Endodermal cell (in vitro differentiated cells): ENCODE data around the gene DOCK4. TPM values are rescaled to one million over a fixed set of nuclear protein-coding genes. Genes with fewer than 3 reads are reported as not detected.

Experiments
- DNase-seq: peaks from one replicate; pipeline ENCODE4 v3.0.0-alpha.2; 2017
- H3K27ac ChIP-seq: 2 replicates; pipeline ENCODE4 v1.5.1; 2013; ENCODE audit warnings: mild to moderate bottlenecking, low read depth, low read length, moderate library complexity
- H3K27me3 ChIP-seq: 2 replicates; pipeline ENCODE4 v1.6.1; 2013; ENCODE audit warnings: mild to moderate bottlenecking, low read length, moderate library complexity; ENCODE audit not compliant: insufficient read depth, control insufficient read depth, poor library complexity, severe bottlenecking
- H3K36me3 ChIP-seq: 2 replicates; pipeline ENCODE4 v1.7.0; 2013; ENCODE audit warnings: mild to moderate bottlenecking, low read length, moderate library complexity; ENCODE audit not compliant: control insufficient read depth, insufficient read depth
- H3K4me1 ChIP-seq: one replicate; pipeline ENCODE4 v1.7.0; 2013; ENCODE audit warnings: low read length; ENCODE audit not compliant: control insufficient read depth, insufficient read depth
- H3K4me3 ChIP-seq: 2 replicates; pipeline ENCODE4 v1.5.1; 2013; ENCODE audit warnings: mild to moderate bottlenecking, low read length, moderate library complexity
- H3K9ac ChIP-seq: 2 replicates; pipeline ENCODE4 v1.6.1; 2013; ENCODE audit warnings: mild to moderate bottlenecking, low read length, moderate library complexity; ENCODE audit not compliant: poor library complexity, severe bottlenecking; ENCODE audit errors: extremely low read depth
- H3K9me3 ChIP-seq: 2 replicates; pipeline ENCODE4 v1.6.1; 2013; ENCODE audit warnings: mild to moderate bottlenecking, low read length, moderate library complexity; ENCODE audit not compliant: control insufficient read depth
- H3K27ac Mint-ChIP-seq: 2 replicates; pipeline ENCODE4 v1.8.0; 2020; ENCODE audit warnings: mixed read lengths
- H3K27me3 Mint-ChIP-seq: 2 replicates; pipeline ENCODE4 v1.8.0; 2021; ENCODE audit warnings: mild to moderate bottlenecking, mixed read lengths; ENCODE audit not compliant: insufficient read depth
- H3K36me3 Mint-ChIP-seq: 2 replicates; pipeline ENCODE4 v1.8.0; 2020; ENCODE audit warnings: low read depth, mixed read lengths
- H3K4me1 Mint-ChIP-seq: 2 replicates; pipeline ENCODE4 v1.8.0; 2020; ENCODE audit warnings: mixed read lengths
- H3K4me3 Mint-ChIP-seq: 2 replicates; pipeline ENCODE4 v1.8.0; 2020; ENCODE audit warnings: mild to moderate bottlenecking, moderate library complexity, mixed read lengths
- H3K9me3 Mint-ChIP-seq: 2 replicates; pipeline ENCODE4 v1.8.0; 2020; ENCODE audit warnings: mild to moderate bottlenecking, mixed read lengths
- WGBS, 2 experiments: methylation state at CpG; one replicate each; pipeline versions ENCODE4 v1.1.5 to v1.1.7; 2013; ENCODE audit warnings: missing lambda C conversion rate in 2 of 2, mixed read lengths in 1 of 2; ENCODE audit not compliant: insufficient coverage in 1 of 2, insufficient read length in 1 of 2; 5-methylcytosine and 5-hydroxymethylcytosine counted together
- total RNA-seq, 2 donors: library from RNA; stranded (reverse); fragmentation: NEBNext Ultra II Directional in 1 of 2; extraction: Animal tissue kit (Norgen Biotek cat#: 25700) in 1 of 2; gene quantifications; 2 replicates in 1 of 2; 3 replicates in 1 of 2; pipeline ENCODE4 v1.2.1, GENCODE V29; 2021
- TF ChIP-seq, protein P1 (sequence below): fragments of 200-600 bp; sonication (generic); conservative IDR thresholded peaks from 2 replicates; pipeline ENCODE4 v1.5.0; 2021; ENCODE audit warnings: antibody characterized with exemption, mild to moderate bottlenecking

DOCK4 gene
- total RNA-seq, 2 donors from 2014 or later: 11.2 to 15.3 TPM

DNA sequence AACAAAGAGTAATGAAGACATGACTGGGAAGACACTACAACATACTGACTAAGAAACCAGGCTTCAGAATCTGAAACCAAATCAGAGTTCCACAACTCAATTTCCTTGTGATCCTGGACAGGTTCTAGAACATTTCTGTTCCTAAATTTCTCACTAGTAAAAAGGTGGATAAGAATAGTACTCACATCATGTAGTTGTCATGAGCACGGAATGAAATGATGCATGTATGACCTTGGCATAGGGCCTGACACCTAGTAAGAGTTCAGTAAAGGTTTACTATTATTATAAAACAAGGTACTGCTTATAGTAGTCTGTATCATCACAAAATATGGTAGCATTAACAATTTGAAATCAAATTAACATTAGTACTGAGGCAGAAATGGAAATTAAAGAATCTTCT lies 19.9 kb downstream of the DOCK4 start:
- Histone ChIP-seq H3K9me3 (no peaks in the 10 kb centered on the region), H3K27ac (no peak overlapping the region), H3K27me3 (no peaks in the 10 kb centered on the region), H3K9ac (no peak overlapping the region), H3K36me3 (no peaks in the 10 kb centered on the region), H3K4me3 (no peak overlapping the region), H3K4me1 (no peaks in the 10 kb centered on the region)
- Mint-ChIP-seq H3K36me3 (no peaks in the 10 kb centered on the region), H3K4me1 (peaks cover 2% of the 10 kb centered on the region), H3K27me3 (no peaks in the 10 kb centered on the region), H3K9me3 (no peaks in the 10 kb centered on the region), H3K4me3 (no peak overlapping the region), H3K27ac (no peak overlapping the region)
- DNase-seq: no peak
- WGBS, 2 experiments: 95% methylated on average over 1 of the region's 1 CpG; no CpG with 5 or more reads in 1 of the 2 experiments
- TF ChIP-seq, protein P1, sequence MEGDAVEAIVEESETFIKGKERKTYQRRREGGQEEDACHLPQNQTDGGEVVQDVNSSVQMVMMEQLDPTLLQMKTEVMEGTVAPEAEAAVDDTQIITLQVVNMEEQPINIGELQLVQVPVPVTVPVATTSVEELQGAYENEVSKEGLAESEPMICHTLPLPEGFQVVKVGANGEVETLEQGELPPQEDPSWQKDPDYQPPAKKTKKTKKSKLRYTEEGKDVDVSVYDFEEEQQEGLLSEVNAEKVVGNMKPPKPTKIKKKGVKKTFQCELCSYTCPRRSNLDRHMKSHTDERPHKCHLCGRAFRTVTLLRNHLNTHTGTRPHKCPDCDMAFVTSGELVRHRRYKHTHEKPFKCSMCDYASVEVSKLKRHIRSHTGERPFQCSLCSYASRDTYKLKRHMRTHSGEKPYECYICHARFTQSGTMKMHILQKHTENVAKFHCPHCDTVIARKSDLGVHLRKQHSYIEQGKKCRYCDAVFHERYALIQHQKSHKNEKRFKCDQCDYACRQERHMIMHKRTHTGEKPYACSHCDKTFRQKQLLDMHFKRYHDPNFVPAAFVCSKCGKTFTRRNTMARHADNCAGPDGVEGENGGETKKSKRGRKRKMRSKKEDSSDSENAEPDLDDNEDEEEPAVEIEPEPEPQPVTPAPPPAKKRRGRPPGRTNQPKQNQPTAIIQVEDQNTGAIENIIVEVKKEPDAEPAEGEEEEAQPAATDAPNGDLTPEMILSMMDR: no peak

DNA sequence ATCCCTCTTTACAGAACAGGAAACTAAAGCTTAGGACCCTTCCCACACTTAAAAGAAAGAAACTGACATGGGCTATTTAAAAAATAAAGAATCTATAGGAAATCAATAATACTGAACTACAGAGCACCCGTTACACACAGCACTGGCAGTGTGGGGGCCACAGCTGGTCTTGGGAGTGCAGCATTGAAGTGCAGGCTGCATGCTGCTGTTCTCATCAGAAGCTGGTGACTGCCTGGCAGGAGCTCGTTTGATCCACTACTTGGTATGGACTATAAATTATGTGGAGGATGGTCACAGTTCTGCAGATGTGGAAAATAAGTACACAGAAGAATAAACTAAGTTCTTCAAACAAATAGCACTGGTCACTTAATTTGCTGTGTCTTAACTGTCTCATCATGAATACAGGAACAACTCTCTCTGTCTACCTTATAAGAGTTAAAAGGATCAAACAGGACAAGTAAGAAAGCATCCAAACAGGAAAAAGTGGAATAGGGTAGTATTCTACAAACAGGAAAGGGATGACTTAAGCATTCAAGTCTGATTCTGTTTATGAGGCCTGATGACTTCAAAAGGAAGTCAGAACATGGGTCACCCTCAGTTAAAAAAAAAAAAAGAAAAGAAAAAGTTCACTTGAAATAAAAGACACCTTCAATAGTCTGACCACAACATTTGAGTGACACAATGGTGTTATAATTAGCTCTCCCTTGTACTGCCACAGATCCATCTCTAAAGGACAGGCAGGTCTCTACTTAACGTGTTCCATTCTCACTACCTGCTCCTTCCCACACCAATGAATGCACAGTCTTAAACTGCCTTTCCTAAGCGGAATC lies 21.0 kb downstream of the DOCK4 start:
- Histone ChIP-seq H3K27me3 (no peaks in the 10 kb centered on the region), H3K4me1 (no peaks in the 10 kb centered on the region), H3K36me3 (no peaks in the 10 kb centered on the region), H3K4me3 (no peak overlapping the region), H3K9me3 (no peaks in the 10 kb centered on the region), H3K27ac (no peak overlapping the region), H3K9ac (no peak overlapping the region)
- Mint-ChIP-seq H3K36me3 (no peaks in the 10 kb centered on the region), H3K4me1 (peaks cover 2% of the 10 kb centered on the region), H3K27me3 (no peaks in the 10 kb centered on the region), H3K4me3 (no peak overlapping the region), H3K27ac (no peak overlapping the region), H3K9me3 (no peaks in the 10 kb centered on the region)
- DNase-seq: no peak
- 78 to 83% methylated on average over 3 to 4 of the region's 4 CpGs for WGBS, 2 experiments
- TF ChIP-seq, protein P1: no peak

DNA sequence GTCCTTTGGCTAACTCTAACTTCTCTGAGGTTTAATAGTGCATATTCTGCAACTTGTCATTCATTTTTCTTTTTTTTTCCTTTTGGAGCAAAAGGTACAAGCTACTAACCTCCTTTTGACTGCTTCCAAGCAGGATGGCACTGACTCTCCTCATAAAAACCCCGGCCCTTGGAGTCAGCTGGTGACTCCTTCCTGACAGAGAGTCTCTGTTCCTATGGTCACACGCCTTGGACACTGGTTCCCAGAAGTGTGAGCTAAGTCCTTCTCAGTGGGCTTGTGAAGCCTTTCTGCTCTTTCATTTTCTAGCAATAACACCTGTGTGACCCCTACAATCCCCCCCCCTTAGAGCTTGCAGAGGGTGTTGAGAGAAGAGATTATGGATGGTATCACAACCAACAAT lies 21.7 kb downstream of the DOCK4 start:
- Histone ChIP-seq H3K36me3 (no peaks in the 10 kb centered on the region), H3K9ac (no peak overlapping the region), H3K9me3 (no peaks in the 10 kb centered on the region), H3K27ac (no peak overlapping the region), H3K4me1 (no peaks in the 10 kb centered on the region), H3K27me3 (no peaks in the 10 kb centered on the region), H3K4me3 (no peak overlapping the region)
- TF ChIP-seq, protein P1: no peak
- Mint-ChIP-seq H3K27me3 (no peaks in the 10 kb centered on the region), H3K36me3 (no peaks in the 10 kb centered on the region), H3K4me1 (peaks cover 2% of the 10 kb centered on the region), H3K4me3 (no peak overlapping the region), H3K9me3 (no peaks in the 10 kb centered on the region), H3K27ac (no peak overlapping the region)
- no peak for DNase-seq
- WGBS, 2 experiments: 89 to 100% methylated on average over 1 to 2 of the region's 2 CpGs
